RCC 7860 (cell line): ENCODE measurements around the gene SLC26A8.
"Not testable (repeated sequence)": the region's sequence is repeated elsewhere in the genome, so short reads cannot be mapped to it uniquely, and the experiment has no call there.

Experiments
- DNase-seq: peaks from one replicate; pipeline ENCODE4 v3.0.0-alpha.2; 2015; ENCODE audit warnings: low spot score
- FAIRE-seq: peaks from 2 replicates; lab custom pipeline; 2012; peaks lifted over from hg19 to GRCh38; lab: Jason Lieb, UNC

Gene SLC26A8

GRCh38 chr6:36050947-36051710, 26.7 kb upstream of the SLC26A8 start:
- DNase-seq (no peak), FAIRE-seq (no peak)

- FAIRE-seq (no peak), DNase-seq (no peak)
Observed at GRCh38 chr6:36050305-36050704, 25.9 kb upstream of the SLC26A8 start.

- FAIRE-seq = no peak
Observed at GRCh38 chr6:36049582-36049981, 25.1 kb upstream of the SLC26A8 start.

DNA sequence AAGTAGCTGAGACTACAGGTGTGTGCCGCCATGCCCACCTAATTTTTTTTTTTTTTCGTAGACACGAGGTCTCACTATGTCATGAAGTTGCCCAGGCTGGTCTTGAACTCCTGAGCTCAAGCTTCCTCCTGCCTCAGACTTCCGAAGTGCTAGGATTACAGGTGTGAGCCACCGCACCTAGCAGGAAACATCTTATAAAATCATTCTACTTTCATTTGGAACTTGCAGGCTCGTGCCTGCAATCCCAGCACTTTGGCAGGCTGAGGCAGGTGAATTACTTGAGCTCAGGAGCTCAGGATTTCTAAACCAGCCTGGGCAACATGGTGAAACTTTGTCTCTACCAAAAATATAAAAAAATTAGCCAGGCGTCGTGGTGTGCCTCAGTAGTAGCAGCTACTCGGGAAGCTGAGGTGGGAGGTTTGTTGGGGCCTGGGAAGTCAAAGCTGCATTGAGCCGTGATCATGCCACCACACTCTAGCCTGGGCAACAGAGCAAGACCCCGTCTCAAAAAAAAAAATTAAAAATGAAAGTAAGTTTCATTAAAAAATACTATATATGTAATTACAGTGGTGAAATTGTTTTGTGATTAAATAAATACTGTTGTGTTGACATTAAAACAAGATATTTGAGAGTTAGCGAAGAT, 18.3 kb upstream of the SLC26A8 start:
- DNase-seq (no peak), FAIRE-seq (no peak)

More at GRCh38 chr6:36049582-36049981, 25.1 kb upstream of the SLC26A8 start:
- no peak for DNase-seq

DNA sequence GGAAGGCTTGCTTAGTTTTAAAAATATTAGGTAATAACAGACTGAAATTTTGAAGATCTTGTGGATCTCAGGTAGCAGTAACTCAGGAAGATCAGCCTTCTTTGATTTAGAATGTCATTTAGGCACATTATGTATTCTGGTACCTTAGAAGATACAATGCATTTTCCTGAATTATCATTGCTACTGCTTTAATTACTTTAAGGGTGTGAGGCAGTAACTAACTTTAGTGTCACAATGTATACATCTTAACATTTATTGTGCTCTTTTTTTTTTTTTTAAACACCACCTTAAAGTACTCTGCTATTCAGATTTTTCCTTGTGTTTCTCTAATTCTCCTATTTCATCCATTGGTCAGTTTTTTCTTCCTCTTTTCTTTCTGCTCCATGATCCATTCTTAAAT, 16.5 kb upstream of the SLC26A8 start:
- DNase-seq (no peak), FAIRE-seq (no peak)

GRCh38 chr6:36039112-36039511, 14.7 kb upstream of the SLC26A8 start:
- FAIRE-seq = no peak
- no peak for DNase-seq

DNA sequence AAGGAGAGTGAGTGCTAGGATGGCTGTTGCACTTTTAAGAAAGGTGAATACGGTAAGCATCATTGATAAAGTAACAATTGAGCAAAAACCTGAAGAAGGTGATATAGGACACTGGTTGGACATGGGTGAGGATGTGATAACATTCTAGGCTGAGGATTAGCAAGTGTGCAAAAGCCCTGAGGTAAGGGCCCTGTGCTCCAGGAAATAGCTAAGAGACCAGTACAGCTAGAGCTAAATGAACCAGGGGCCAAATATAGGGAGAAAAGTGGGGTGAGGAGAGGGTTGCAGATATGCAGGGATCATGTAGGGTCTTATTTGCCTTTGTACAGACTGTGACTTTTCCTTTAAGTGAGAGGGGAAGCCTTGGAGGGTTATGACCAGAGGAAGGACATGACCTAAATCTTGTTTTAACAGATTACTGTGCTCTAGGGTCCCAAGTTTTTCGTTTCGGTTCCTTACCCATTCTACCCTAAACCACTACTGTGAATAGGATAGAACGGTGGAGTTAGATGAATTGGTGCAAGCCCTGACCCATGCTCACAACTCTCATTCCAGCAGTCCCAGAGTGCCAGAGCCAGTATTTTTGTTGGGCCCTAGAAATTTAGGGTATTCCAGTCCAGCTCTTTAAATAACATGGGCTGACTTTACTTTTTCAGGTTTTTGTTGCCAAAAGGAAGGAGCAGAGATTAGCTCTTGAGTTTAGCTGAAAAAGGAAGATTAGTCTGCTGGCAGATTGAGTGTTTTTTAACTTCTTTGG, 13.9 kb upstream of the SLC26A8 start:
- FAIRE-seq = no peak

DNA sequence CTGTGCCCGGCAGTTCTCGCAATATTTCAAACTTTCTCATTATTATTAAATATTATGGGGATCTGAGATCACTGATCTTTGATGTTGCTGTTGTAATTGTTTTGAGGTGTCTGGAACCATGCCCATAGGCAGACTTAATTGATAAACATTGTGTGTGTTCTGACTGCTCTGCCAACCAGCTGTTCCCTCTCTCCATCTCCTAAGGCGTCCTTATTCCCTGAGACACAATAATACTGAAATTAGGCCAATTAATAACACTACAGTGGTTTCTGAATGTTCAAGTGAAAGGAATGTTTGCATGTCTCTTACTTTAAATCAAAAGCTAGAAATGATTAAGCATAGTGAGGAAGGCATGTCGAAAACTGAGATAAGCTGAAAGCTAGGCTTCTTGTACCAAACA, 10.8 kb upstream of the SLC26A8 start:
- DNase-seq (no peak), FAIRE-seq (no peak)

More for the DNA sequence above, 13.9 kb upstream of the SLC26A8 start:
- DNase-seq = no peak

DNA sequence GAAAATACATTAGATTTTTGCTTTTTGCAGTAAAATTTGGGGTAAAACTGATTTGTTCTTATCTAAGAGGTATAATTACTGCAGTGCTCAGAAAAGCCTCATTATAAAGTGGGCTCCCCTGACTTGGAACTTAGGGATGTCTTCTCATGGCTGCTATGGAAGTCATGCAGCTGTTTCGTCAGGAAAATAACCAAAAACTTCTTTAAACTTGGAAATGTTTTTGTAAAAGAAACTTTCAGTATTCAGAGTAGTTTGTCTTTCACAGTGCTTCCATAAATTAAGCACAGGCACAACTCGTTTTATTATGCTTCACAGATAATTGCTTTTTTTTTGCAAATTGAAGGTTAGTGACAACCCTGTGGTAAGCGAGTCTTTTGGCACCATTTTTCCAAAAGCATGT, 10.0 kb upstream of the SLC26A8 start:
- FAIRE-seq (no peak), DNase-seq (no peak)

DNA sequence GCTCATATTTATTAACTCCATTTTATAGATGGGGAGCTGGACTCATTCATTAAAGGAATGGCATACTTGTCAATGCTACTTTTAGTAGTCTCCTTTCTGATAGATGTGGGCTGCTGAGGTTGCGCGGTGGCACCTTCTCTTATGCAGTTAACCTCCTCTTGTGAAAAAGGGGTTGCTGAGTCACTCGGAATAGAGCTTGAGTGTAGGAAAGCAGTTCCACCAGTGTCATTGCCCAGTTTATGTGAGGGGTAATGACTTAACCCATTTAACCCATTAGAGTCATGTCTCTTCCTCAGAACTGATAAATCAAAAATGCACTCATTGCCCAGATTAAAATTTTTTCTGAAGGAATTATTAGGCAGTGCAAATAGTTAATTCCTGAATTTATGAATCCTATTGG, 9.5 kb upstream of the SLC26A8 start:
- DNase-seq (no peak), FAIRE-seq (no peak)

- DNase-seq, FAIRE-seq: not testable (repeated sequence)
Observed at GRCh38 chr6:36033144-36033543, 8.7 kb upstream of the SLC26A8 start.

DNA sequence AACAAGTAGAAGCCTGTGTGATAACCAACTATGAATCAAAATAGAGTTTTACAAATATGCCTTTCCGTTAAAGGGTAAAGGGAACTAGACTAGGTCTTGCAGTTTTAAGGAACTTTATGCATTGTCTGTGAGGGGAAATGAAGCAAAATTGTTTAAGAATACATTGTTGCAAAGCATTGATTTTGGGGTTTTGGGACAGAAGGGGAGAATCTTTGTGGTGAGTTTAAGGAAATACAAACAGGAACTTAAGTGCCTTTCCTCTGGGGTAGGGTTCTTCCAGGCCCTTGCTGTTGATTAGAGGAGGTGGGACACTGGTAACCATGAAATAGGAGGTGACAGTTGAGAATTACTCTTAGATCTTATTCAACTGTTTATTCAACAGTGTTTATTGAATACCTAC, 7.8 kb upstream of the SLC26A8 start:
- no peak for DNase-seq

GRCh38 chr6:36029464-36029863, 5.0 kb upstream of the SLC26A8 start:
- no peak for DNase-seq
- no peak for FAIRE-seq

More for the DNA sequence above, 7.8 kb upstream of the SLC26A8 start:
- FAIRE-seq = no peak

DNA sequence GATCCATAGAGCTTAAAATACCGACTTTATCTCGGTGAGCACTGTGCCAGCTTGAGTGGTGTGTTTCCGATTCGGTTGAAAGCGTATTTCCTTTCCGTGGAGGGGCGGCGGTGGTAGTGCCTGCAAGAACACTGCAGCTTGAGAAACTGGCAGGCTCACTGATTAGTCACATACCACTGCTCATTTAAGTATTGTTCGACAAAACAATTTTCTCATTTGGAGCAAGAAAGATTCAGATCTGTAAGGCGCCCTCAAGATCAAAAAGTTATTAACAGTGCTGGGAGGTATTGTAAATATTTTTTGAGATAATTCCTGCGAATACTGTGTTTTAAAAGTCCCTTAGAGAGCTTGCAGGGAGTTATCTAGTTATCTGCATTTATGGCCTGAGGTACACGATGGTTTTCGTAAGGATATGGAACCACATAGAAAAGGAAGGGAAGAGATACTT, 4.5 kb upstream of the SLC26A8 start:
- DNase-seq (peak; percentile 48), FAIRE-seq (peak; percentile 21)

DNA sequence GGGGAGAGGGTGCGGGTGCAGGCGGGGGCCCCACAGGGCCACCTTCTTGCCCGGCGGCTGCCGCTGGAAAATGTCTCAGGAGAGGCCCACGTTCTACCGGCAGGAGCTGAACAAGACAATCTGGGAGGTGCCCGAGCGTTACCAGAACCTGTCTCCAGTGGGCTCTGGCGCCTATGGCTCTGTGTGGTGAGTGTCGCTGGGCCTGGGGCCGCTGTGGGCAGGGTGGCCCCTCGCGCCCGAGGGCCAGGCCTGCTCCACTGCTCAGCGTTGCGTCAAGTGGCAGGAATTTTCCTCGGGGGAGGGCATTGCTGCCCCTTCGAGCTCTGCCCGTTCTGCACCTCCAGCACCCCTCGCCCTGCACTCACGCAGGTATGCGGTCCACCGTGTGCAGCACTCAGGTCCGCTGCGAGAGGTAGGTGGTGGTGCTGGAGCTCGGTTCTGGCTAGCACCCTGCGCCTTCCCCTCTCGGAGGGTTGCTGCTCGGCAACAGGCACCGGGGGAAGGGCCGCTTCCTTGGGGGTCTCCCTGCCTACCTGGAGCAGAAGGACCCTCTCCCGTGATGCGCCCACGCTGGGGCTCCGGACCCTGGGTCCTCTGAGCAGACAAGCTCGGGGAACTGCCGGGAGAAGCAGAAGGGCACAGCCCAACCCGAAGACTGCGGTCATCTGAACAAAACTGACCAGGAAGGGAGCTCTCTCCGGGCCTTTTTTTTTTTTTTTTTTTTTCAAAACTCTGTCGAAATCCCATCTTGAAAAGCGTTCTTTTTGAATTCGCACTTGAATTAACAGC, 3.8 kb upstream of the SLC26A8 start:
- FAIRE-seq (no peak), DNase-seq (no peak)

DNA sequence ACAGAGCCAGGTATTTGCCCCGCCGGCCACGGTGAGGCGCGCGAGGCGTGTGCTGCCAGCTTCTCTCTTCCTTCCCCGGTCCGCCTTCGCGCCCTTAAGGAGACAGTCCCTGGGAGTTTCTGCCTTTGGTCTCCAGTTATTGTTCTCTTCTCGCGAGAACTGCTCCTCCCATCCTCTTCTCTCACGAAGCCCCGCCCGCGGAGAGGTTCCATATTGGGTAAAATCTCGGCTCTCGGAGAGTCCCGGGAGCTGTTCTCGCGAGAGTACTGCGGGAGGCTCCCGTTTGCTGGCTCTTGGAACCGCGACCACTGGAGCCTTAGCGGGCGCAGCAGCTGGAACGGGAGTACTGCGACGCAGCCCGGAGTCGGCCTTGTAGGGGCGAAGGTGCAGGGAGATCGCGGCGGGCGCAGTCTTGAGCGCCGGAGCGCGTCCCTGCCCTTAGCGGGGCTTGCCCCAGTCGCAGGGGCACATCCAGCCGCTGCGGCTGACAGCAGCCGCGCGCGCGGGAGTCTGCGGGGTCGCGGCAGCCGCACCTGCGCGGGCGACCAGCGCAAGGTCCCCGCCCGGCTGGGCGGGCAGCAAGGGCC, 3.2 kb upstream of the SLC26A8 start, which contains the start of gene MAPK14:
MAPK14 (plus strand) TSS at position 308 of the 587 bp plus-strand sequence. CDS start 350 bp downstream, outside the sequence.
- FAIRE-seq (peak; percentile 86), DNase-seq (peak; percentile 98)

GRCh38 chr6:36025932-36026327, 1.5 kb upstream of the SLC26A8 start:
- no peak for FAIRE-seq
- DNase-seq = no peak

DNA sequence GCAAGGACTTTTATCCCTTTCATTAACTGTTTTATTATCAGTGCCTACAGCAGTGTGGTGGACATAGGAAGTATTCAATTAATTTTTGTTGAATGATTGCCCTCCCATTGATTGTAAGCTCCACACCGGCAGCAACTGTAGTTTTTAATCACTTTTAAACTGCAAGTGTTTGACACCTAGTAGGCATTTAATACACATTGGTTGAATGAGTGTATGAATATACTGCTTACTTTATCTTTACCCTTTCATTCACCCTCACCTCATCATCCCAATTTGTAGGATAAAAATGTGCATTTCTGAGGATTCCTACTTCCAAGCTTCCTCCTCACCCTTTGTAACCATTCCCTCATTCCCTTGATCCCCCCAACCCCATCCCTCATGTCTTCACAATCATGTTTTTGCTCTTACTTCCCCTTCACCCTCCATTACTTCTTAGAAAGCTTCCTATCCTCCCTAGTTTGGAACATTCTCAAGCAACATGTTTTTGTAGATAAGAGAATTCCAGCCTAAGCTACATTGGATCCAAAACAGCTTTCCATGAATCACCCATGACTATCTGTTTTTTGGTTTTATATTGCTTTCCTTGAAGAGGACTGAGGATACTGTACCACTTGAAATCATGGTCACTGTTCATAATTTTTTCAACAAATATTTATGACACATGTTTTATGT, 955 bp upstream of the SLC26A8 start:
- DNase-seq (no peak), FAIRE-seq (no peak)

GRCh38 chr6:36020154-36020553, 4.3 kb downstream of the SLC26A8 start:
- no peak for FAIRE-seq
- no peak for DNase-seq

DNA sequence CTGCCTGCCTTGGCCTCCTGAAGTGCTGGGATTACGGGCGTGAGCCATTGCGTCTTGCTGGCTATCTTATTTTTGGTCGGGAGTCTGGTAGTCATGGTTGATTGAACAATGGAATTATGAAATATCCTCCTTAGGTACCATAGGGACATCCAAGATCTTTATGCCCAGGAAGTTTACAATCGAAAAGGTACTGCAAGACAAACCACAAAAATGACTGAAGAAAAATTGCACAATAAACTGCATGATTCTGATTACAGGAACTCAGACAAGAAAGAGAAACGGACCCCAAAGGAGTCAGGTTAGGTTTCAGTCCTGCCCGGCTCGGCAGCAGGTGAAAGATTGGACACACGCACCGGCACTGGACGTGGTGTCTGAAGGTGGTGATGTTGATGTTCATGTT, 5.3 kb downstream of the SLC26A8 start:
- FAIRE-seq (no peak), DNase-seq (no peak)
